Measurements from ENCODE around the gene FBXW8. TPM values are rescaled to one million over a fixed set of nuclear protein-coding genes. Genes with fewer than 3 reads are reported as not detected.

The FBXW8 gene
- total RNA-seq, 1 experiment from 2014 or later: 15.3 TPM

GRCh38 chr12:117019866-117020265 lies 109.1 kb downstream of the FBXW8 start:
- Histone ChIP-seq H2AFZ (ENCODE audit: low read length) (no peak overlapping the region), H3K56ac (ENCODE audit: insufficient read length, low read depth, low read length) (no peak overlapping the region), H4K5ac (ENCODE audit: insufficient read length, low read depth, low read length) (no peak overlapping the region), H3K9me3 (ENCODE audit: control insufficient read depth, low read depth, low read length) (no peaks in the 10 kb centered on the region), H2BK5ac (ENCODE audit: insufficient read length, low read length) (no peak overlapping the region), H3K18ac (ENCODE audit: insufficient read length, low read depth, low read length) (no peak overlapping the region), H3K9ac (ENCODE audit: extremely low read depth, insufficient read length, low read length) (no peak overlapping the region), H3K14ac (ENCODE audit: insufficient read depth, low read length) (no peak overlapping the region; the same call in 1 of the 2 replicates), H3K79me1 (ENCODE audit: insufficient read depth, low read depth, low read length, poor library complexity, severe bottlenecking) (no peaks in the 10 kb centered on the region), H3K79me2 (ENCODE audit: insufficient read depth, low read length) (no peaks in the 10 kb centered on the region), H2BK15ac (ENCODE audit: low read depth, low read length) (no peak overlapping the region), H2BK120ac (ENCODE audit: low read depth, low read length, poor library complexity, severe bottlenecking) (no peak overlapping the region), H3K23me2 (ENCODE audit: insufficient read length, low read depth, low read length, poor library complexity, severe bottlenecking) (no peaks in the 10 kb centered on the region), H4K8ac (replicated peaks; ENCODE audit: insufficient read length, low read depth, low read length) (no peak overlapping the region), H2BK20ac (ENCODE audit: low read depth, low read length, poor library complexity, severe bottlenecking) (no peak overlapping the region), H3K23ac (ENCODE audit: insufficient read length, low read depth, low read length) (no peak overlapping the region), H2BK12ac (ENCODE audit: insufficient read length, low read depth, low read length) (no peak overlapping the region), H3K4me2 (ENCODE audit: insufficient read depth, insufficient read length, low read length) (no peak overlapping the region), H3K27me3 (ENCODE audit: insufficient read depth, low read length) (no peaks in the 10 kb centered on the region), H4K20me1 (ENCODE audit: control insufficient read depth, insufficient read depth, insufficient read length) (no peaks in the 10 kb centered on the region), H3K4me1 (ENCODE audit: insufficient read depth, low read length) (no peaks in the 10 kb centered on the region), H4K91ac (ENCODE audit: insufficient read length, low read depth, low read length) (no peak overlapping the region), H3K27ac (ENCODE audit: insufficient read length, low read depth, low read length) (no peak overlapping the region), H3K4ac (ENCODE audit: low read depth, low read length) (no peak overlapping the region), H2AK5ac (ENCODE audit: insufficient read length, low read length) (no peak overlapping the region), H3T11ph (ENCODE audit: low read length) (no peak overlapping the region)
- 0 out of 7 replicates have a peak overlapping the region, but pooled peaks of 1 of the 3 experiments have one; percentile 12 for H3K27ac Mint-ChIP-seq
- peaks cover 0 to 8% of the 10 kb centered on the region in 2 experiments; a peak in 2 of 4 replicates for H3K4me1 Mint-ChIP-seq
- H3K9me3 Mint-ChIP-seq: no peaks in the 10 kb centered on the region; a peak in 3 of 5 replicates
- no peak for DNase-seq
- no CpG with 5 or more reads among the region's 12 CpGs for WGBS (ENCODE audit: extremely low coverage, insufficient read length, low lambda C conversion rate)
- no peak overlapping the region for H3K4me3 Mint-ChIP-seq
- TF ChIP-seq, protein P1, sequence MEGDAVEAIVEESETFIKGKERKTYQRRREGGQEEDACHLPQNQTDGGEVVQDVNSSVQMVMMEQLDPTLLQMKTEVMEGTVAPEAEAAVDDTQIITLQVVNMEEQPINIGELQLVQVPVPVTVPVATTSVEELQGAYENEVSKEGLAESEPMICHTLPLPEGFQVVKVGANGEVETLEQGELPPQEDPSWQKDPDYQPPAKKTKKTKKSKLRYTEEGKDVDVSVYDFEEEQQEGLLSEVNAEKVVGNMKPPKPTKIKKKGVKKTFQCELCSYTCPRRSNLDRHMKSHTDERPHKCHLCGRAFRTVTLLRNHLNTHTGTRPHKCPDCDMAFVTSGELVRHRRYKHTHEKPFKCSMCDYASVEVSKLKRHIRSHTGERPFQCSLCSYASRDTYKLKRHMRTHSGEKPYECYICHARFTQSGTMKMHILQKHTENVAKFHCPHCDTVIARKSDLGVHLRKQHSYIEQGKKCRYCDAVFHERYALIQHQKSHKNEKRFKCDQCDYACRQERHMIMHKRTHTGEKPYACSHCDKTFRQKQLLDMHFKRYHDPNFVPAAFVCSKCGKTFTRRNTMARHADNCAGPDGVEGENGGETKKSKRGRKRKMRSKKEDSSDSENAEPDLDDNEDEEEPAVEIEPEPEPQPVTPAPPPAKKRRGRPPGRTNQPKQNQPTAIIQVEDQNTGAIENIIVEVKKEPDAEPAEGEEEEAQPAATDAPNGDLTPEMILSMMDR (conservative IDR thresholded peaks at IDR 0.05): no peak
- H3K27me3 Mint-ChIP-seq (ENCODE audit: low read depth): no peaks in the 10 kb centered on the region
- H3K36me3 Mint-ChIP-seq (ENCODE audit: insufficient read depth in 1 of 3, low read depth in 3 of 3): peaks cover 18 to 33% (median 19%) of the 10 kb centered on the region in 3 experiments
